Keratinocyte (primary cell): ENCODE measurements around the gene MARCHF9. TPM values are rescaled to one million over a fixed set of nuclear protein-coding genes. Genes with fewer than 3 reads are reported as not detected.

Source experiments
- DNase-seq: peaks from one replicate; pipeline ENCODE4 v3.0.0-alpha.2; 2011; ENCODE audit warnings: low read depth, missing footprints, low spot score
- FAIRE-seq: peaks from 2 replicates; lab custom pipeline; 2011; peaks lifted over from hg19 to GRCh38; lab: Jason Lieb, UNC
- H2AFZ ChIP-seq: 2 replicates; pipeline ENCODE4 v1.6.0; 2012; ENCODE audit warnings: low read length, control low read depth, inconsistent platforms; ENCODE audit not compliant: control insufficient read depth
- H3K27ac ChIP-seq: 2 replicates; pipeline ENCODE4 v1.5.1; 2011; ENCODE audit warnings: low read length; ENCODE audit not compliant: control insufficient read depth, insufficient read depth
- H3K27me3 ChIP-seq: 3 replicates; pipeline ENCODE4 v1.6.0; 2011; ENCODE audit warnings: low read length; ENCODE audit not compliant: control insufficient read depth, insufficient read depth; ENCODE audit errors: extremely low read depth
- H3K36me3 ChIP-seq, 2 experiments: 2 replicates in 1 of 2; 3 replicates in 1 of 2; pipeline ENCODE4 v1.5.1; 2011; ENCODE audit warnings: low read length in 2 of 2, mild to moderate bottlenecking in 1 of 2; ENCODE audit not compliant: control insufficient read depth in 2 of 2, insufficient read depth in 2 of 2; ENCODE audit errors: extremely low read depth in 1 of 2
- H3K4me1 ChIP-seq: 3 replicates; pipeline ENCODE4 v1.5.1; 2011; ENCODE audit warnings: low read length; ENCODE audit not compliant: control insufficient read depth, insufficient read depth; ENCODE audit errors: extremely low read depth
- H3K4me2 ChIP-seq: 3 replicates; pipeline ENCODE4 v1.6.0; 2011; ENCODE audit warnings: low read depth, low read length; ENCODE audit not compliant: control insufficient read depth, insufficient read depth; ENCODE audit errors: extremely low read depth
- H3K4me3 ChIP-seq, 3 experiments: fragments of 200-600 bp in 1 of 3; sonication (generic) in 1 of 3; 2 replicates in 2 of 3; 3 replicates in 1 of 3; pipeline ENCODE4 v1.5.1; 2011 to 2016; ENCODE audit warnings: low read length in 3 of 3, mild to moderate bottlenecking in 3 of 3, control low read depth in 2 of 3, inconsistent platforms in 1 of 3, low read depth in 1 of 3, mixed read lengths in 1 of 3, mixed run types in 1 of 3, moderate library complexity in 1 of 3; ENCODE audit not compliant: control insufficient read depth in 2 of 3, insufficient read depth in 2 of 3; ENCODE audit errors: extremely low read depth in 1 of 3
- H3K79me2 ChIP-seq: 2 replicates; pipeline ENCODE4 v1.6.0; 2012; ENCODE audit warnings: low read length; ENCODE audit not compliant: control insufficient read depth, insufficient read depth
- H3K9ac ChIP-seq: 3 replicates; pipeline ENCODE4 v1.6.0; 2011; ENCODE audit warnings: low read length; ENCODE audit not compliant: control insufficient read depth, insufficient read depth; ENCODE audit errors: extremely low read depth
- H3K9me1 ChIP-seq: 3 replicates; pipeline ENCODE4 v1.6.0; 2011; ENCODE audit warnings: low read length; ENCODE audit not compliant: control insufficient read depth, insufficient read depth; ENCODE audit errors: extremely low read depth
- H3K9me3 ChIP-seq: 2 replicates; pipeline ENCODE4 v1.5.1; 2012; ENCODE audit warnings: low read depth, low read length; ENCODE audit not compliant: control insufficient read depth
- H4K20me1 ChIP-seq: 3 replicates; pipeline ENCODE4 v1.6.0; 2011; ENCODE audit warnings: low read length; ENCODE audit not compliant: control insufficient read depth, insufficient read depth; ENCODE audit errors: extremely low read depth
- EZH2 ChIP-seq: IDR thresholded peaks from one replicate; pipeline ENCODE4 v1.6.1; 2012; ENCODE audit warnings: inconsistent platforms, mild to moderate bottlenecking, low read length, moderate library complexity
- dilution Hi-C: fragments of 300-500 bp; cut with MboI; formaldehyde crosslinking; loops from one replicate; pipeline ENCODE4 v1.7.0; 2020; ENCODE audit warnings: low sequenced_read_pairs; ENCODE audit not compliant: extremely low pct_ligation_motif_present
- polyA plus RNA-seq, 5 experiments: library from polyadenylated mRNA; depleted of rRNA in 3 of 5; stranded (reverse) in 3 of 5; stranded (forward) in 1 of 5; unstranded in 1 of 5; fragments of >200 nt; gene quantifications; 1 replicate in 1 of 5; 2 replicates in 3 of 5; 3 replicates in 1 of 5; pipeline versions ENCODE4 v1.2.1 to v1.2.3, GENCODE V29; 2011 to 2012; ENCODE audit warnings: missing spikeins in 2 of 5, low read depth in 1 of 5, low replicate concordance in 1 of 5
- TF ChIP-seq, protein P1 (sequence below), 3 experiments: IDR thresholded peaks in 1 of 3; conservative IDR thresholded peaks in 1 of 3; optimal IDR thresholded peaks in 1 of 3; 2 replicates in 2 of 3; 3 replicates in 1 of 3; pipeline versions ENCODE3 to v1.5.1; 2011; ENCODE audit warnings: low read length in 3 of 3, mild to moderate bottlenecking in 3 of 3, moderate library complexity in 2 of 3, control low read depth in 1 of 3, inconsistent platforms in 1 of 3; ENCODE audit not compliant: insufficient read depth in 2 of 3; ENCODE audit errors: extremely low read depth in 1 of 3

Gene MARCHF9
- polyA plus RNA-seq, 1 donor (not counting 4 experiments of a cell fraction or from before 2014, with no cell fraction given), result 10.9 TPM

DNA sequence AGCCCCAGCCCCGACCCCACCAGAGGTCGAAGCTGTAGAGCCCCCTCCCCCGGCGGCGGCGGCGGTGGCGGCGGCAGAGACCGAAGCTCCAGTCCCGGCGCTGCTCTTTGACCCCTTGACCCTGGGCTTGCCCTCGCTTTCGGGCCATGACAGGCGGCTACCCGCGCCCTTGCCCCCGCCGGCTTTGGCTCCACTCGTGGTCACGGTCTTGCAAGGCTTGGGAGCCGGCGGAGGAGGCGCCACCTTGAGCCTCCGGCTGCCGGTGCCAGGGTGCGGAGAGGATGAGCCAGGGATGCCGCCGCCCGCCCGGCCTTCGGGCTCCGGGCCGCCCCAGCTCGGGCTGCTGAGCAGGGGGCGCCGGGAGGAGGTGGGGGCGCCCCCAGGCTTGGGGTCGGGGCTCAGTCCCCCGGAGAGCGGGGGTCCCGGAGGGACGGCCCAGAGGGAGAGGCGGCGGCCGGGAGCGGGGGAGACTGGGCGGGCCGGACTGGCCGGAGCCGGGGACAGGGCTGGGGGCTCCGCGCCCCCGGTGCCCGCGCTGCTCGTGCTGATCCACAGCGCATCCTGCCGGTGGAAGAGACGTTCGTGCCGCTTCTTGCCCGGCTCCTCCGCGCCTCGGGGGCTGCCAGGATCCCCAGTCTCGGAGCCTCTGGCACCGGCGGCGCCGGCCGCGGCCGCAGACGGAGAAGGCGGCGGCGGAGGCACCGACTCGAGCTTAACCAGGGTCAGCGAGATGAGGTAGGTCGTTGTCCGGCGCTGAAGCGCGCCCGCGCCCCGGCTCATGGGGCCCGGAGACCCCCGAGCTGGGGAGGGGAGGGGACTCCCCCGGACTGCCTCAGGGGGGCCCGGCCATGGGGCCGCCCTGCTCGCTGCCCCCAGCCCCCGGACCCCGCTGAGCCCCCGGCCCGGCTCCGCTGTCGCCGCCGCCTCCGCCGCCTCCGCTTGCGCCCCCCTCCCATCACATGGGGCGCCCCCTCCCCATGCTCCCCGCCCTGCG lies 17.1 kb upstream of the MARCHF9 start:
- dilution Hi-C loops, result loop anchor here (25.0 kb wide), 1 partner anchor 150 kb away; the partner anchor contains the start of gene PIP4K2C
- no peaks in the 10 kb centered on the region for H3K36me3 ChIP-seq
- H3K4me3 ChIP-seq, result peak overlapping the region in 1 of 3 experiments; percentile 13
- DNase-seq (no peak), FAIRE-seq (no peak)
- H3K79me2 ChIP-seq, result no peaks in the 10 kb centered on the region
- no peaks in the 10 kb centered on the region for H3K9me3 ChIP-seq
- peak overlapping the region; percentile 40 for H3K4me2 ChIP-seq
- H3K9ac ChIP-seq, result no peak overlapping the region
- TF ChIP-seq, protein P1, sequence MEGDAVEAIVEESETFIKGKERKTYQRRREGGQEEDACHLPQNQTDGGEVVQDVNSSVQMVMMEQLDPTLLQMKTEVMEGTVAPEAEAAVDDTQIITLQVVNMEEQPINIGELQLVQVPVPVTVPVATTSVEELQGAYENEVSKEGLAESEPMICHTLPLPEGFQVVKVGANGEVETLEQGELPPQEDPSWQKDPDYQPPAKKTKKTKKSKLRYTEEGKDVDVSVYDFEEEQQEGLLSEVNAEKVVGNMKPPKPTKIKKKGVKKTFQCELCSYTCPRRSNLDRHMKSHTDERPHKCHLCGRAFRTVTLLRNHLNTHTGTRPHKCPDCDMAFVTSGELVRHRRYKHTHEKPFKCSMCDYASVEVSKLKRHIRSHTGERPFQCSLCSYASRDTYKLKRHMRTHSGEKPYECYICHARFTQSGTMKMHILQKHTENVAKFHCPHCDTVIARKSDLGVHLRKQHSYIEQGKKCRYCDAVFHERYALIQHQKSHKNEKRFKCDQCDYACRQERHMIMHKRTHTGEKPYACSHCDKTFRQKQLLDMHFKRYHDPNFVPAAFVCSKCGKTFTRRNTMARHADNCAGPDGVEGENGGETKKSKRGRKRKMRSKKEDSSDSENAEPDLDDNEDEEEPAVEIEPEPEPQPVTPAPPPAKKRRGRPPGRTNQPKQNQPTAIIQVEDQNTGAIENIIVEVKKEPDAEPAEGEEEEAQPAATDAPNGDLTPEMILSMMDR (optimal IDR thresholded peaks at IDR 0.05 in 1 of 3, IDR thresholded peaks at IDR 0.05 in 1 of 3, conservative IDR thresholded peaks at IDR 0.05 in 1 of 3; ENCODE audit: extremely low read depth in 1 of 3, insufficient read depth in 2 of 3, low read length in 3 of 3), result peak in 2 of 3 experiments; percentile 39 to 59
- peak; percentile 85 for TF ChIP-seq EZH2
- H4K20me1 ChIP-seq, result no peaks in the 10 kb centered on the region
- H3K27ac ChIP-seq, result no peak overlapping the region
- no peak overlapping the region for H2AFZ ChIP-seq
- peaks cover 19% of the 10 kb centered on the region for H3K4me1 ChIP-seq
- H3K9me1 ChIP-seq, result no peaks in the 10 kb centered on the region
- H3K27me3 ChIP-seq, result peaks cover 60% of the 10 kb centered on the region

DNA sequence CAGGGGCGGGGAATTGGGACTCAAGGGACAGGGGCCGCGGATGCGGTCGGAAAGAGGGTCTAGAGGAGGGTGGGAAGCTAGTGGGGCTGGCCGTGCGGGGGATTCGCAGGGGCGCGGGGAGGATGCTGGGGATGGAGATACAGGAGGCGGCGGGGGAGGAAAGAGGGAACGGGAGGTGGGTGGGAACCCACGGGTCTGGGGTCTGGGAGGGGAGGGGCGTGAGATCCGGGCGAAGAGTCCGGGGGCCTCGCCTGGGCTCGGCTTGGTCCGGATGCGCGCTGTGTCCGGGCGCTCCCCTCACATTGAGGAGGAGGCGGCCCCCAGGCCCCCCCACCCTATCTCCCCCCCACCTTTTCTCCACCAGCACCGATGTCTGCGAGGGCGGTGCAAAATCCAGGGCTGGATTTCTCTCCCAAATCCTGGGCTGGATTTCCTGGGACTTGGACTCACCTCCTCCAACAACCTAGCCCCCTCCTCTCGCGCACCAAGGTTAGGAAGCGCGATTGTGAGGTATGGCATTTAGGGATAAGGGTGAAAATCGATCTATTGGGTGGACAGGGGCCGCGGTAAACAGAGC lies 16.2 kb upstream of the MARCHF9 start, which contains the start of gene AGAP2:
Gene AGAP2, minus strand, starts transcription at position 82 of the 577 bp plus-strand sequence. CDS start 496 bp downstream, outside the sequence.
- Histone ChIP-seq H3K9ac (no peak within 1 kb of the TSS), H3K27me3 (peaks cover 59% of the 10 kb centered on the region), H3K36me3 (no peaks in the 10 kb centered on the region), H2AFZ (no peak within 1 kb of the TSS), H4K20me1 (no peaks in the 10 kb centered on the region), H3K79me2 (no peaks in the 10 kb centered on the region), H3K27ac (no peak within 1 kb of the TSS), H3K9me1 (no peaks in the 10 kb centered on the region), H3K4me1 (peaks cover 19% of the 10 kb centered on the region), H3K4me3 (peak within 1 kb of the TSS in 1 of 3 experiments; percentile 13), H3K9me3 (no peaks in the 10 kb centered on the region), H3K4me2 (peak within 1 kb of the TSS; percentile 40)
- DNase-seq (no peak), FAIRE-seq (no peak)
- TF ChIP-seq, protein P1 (optimal IDR thresholded peaks at IDR 0.05 in 1 of 3, IDR thresholded peaks at IDR 0.05 in 1 of 3, conservative IDR thresholded peaks at IDR 0.05 in 1 of 3; ENCODE audit: extremely low read depth in 1 of 3, insufficient read depth in 2 of 3, low read length in 3 of 3), result no peak
- peak; percentile 92 for TF ChIP-seq EZH2
- dilution Hi-C loops, result loop anchor here (25.0 kb wide), 1 partner anchor 151 kb away; the partner anchor contains the start of gene PIP4K2C
